ENCODE data around the gene SH3BP5L.

SH3BP5L gene

DNA sequence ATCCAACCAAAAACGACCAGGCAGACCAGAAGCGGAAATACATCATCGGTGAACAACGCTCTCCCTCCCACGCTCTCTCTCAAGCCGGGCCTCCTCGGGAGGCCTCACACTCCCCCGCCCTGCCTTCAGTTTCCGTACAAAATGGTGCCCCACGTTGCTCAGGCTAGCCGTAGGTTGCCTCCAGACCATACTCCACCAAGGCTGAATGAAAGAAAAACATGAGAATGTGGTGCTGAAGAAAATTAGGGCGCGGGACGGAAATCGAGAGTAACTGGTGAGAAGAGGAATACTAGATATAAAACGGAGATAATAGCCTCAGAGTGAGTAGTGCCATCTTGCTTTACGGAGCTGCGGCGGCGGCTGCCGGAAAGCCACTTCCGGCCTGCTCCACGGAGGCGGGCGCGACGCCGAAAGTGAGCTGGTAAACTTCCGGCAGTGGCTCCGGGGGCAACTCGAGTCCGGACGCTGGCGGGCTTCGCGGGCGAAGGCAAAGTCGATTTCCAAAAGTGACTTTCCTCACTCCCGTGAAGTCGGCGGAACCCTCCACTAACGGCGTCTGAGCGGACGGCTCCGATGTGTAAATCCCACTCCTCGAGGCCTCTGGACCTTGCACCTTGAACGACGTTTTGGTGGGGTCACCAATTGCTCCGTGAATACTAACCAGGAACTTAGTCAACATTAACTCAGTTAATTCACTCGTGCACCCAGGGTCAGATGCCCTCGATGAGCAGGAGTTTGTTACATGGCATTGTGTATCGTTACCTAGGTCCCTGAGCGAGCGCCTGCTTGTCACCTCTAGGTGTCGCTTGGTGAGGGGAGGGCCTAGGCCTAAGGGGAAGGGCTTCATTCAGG, at the start of gene SH3BP5L:
TSS of gene SH3BP5L (minus strand) at position 7 of the 852 bp plus-strand sequence. CDS start 980 bp downstream, outside the sequence.
- DNase-seq (ENCODE audit: low read depth in 2 of 3, low spot score in 2 of 3) = peak; percentile 74 to 78 (median 77)

- DNase-seq (ENCODE audit: low read depth in 2 of 3, low spot score in 2 of 3) = peak; percentile 68 to 91 (median 77)
Observed at GRCh38 chr1:248873993-248874533, 48.3 kb upstream of the SH3BP5L start.

- DNase-seq (ENCODE audit: low read depth in 2 of 3, low spot score in 2 of 3) = peak; percentile 93 to 100 (median 100)
Observed at GRCh38 chr1:248873409-248873992, 47.8 kb upstream of the SH3BP5L start.

DNA sequence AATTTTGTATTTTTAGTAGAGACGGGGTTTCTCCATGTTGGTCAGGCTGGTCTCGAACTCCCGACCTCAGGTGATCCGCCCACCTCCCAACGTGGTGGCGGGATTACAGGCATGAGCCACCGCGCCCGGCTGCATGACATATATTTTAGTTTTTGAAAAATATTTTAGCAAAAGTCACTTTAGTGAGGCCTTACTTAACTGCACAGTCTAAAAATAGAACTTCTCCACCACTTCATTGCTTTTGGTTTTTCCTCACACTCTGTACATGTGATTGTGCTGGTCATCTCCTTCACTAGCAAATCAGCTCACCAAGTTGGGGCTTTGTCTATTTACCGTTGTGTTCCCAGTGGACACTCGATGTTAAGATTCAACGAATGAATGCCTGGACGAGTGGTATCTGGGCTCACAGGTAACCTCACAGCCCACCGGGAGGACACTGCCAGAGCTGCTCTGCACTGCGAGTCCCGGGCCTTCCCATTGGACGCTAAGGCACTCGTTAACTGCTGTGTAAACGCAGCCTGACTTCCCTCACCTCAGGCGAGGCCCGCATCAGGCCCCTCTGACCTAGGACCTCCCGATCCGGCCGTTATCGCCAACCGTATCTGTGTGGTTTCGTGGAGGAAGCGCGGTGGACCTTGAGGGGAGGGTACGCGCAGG, 47.2 kb upstream of the SH3BP5L start:
- DNase-seq (ENCODE audit: low read depth in 2 of 3, low spot score in 2 of 3) = peak in 2 of 3 experiments; percentile 38 to 41

- DNase-seq (ENCODE audit: low read depth in 2 of 3, low spot score in 2 of 3) = no peak
Observed at GRCh38 chr1:248871837-248872401, 46.2 kb upstream of the SH3BP5L start.

DNA sequence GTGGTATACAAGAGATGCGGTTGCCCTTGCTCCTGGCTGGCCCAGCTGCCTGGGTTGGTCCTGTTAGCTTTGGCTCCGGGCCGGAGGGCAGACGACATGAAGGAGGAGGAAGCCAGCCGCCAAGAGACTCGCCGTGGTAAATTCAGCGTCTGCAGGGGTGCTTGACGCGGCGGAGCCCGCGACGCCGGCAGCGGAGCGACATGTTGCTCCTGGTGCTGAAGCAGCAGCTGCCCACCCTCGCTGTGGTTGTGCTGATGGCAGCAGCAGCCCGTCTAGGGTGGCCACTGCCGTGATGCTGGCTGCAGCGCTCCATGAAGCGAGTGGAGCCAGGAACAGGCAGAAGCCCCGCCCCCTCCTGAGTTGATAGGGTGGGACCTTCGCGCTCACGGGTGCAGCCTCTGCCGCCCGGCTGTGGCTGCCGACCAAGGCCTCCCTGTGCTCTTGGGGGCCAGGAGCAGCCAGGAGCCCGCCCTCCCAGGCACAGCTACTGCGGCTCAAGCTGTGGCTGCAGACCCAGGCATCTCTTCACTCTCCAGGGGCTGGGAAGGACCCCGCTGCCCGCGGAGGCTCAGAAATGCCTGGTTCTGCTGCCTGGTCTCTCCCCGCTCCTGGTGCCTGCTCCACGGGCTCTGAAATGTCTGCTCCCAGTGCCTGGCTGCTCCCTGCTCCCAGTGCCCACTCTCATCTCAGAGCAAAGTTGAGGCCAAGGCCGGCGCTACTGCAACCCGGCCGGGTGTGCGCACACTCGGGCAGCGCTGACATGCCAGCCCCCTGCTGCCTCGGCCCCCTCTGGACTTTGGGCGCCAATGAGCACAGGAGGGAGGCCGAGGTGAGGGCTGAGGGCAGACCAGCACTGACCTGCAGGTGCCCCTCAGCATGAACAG, 37.5 kb upstream of the SH3BP5L start:
- peak; percentile 62 to 73 (median 63) for DNase-seq (ENCODE audit: low read depth in 2 of 3, low spot score in 2 of 3)

DNA sequence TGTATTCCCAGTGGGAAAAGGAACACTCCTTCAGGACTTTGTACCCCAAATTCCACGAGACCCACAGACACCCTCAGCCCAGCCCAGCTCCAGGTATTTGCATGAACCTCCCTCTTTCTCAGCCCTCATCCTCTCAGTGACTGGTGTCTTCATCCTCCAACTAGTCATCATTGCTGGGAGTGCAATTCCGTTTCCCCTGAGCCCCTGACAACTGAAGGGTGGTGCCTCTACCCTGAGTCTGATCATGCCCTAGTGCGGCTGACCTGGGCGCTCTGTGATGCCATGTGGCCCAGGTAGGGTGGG, 36.9 kb upstream of the SH3BP5L start:
- DNase-seq (ENCODE audit: low read depth in 2 of 3, low spot score in 2 of 3) = no peak

- DNase-seq (ENCODE audit: low read depth in 2 of 3, low spot score in 2 of 3) = no peak
Observed at GRCh38 chr1:248861616-248862015, 35.9 kb upstream of the SH3BP5L start.

DNA sequence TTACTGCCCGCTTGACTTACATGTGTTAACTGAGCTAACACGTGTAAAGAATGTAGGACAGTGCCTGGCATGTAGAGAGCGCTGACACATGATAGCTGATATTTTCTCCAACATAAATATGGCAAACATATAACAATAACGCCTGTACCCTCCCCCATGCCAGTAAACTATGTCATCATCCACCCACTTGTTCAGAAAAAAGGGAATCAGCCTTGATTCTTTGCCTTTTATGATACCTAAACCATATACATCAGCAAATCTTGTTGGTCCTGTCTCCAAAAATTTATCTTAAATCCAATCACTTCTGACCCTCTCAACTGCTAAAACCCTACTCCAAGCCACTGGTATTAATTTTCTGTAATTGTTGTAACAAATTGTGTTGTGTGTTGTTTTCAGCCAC, 34.3 kb upstream of the SH3BP5L start:
- DNase-seq (ENCODE audit: low read depth in 2 of 3, low spot score in 2 of 3) = no peak

GRCh38 chr1:248858891-248859889, 33.5 kb upstream of the SH3BP5L start, which contains the start of gene ZNF692:
TSS of gene ZNF692 (minus strand) at chr1:248859085. CDS start at chr1:248858309, 776 bp downstream.
- peak; percentile 81 to 91 (median 85) for DNase-seq (ENCODE audit: low read depth in 2 of 3, low spot score in 2 of 3)

- peak in 2 of 3 experiments; percentile 23 to 31 for DNase-seq (ENCODE audit: low read depth in 2 of 3, low spot score in 2 of 3)
Observed at GRCh38 chr1:248858096-248858890, 32.6 kb upstream of the SH3BP5L start.

DNA sequence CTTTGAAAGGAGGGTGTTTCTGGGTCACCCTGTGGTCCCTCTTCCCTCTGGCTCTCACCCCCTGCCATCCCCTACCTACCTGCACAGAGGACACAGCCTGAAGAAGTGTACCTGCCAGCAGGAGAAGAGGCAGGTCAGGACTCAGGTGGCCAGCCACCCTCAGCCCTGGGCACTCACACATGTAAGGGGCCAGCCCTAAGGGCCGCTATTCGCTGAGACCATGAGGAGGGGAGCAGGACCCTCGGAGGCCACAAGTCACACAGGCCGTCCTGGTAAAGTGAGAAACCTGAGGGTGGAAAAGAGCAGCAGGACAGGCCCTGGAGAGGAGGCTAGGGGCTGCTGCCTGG, 32.0 kb upstream of the SH3BP5L start:
- DNase-seq (ENCODE audit: low read depth in 2 of 3, low spot score in 2 of 3) = peak in 1 of 3 experiments; percentile 23

- DNase-seq (ENCODE audit: low read depth in 2 of 3, low spot score in 2 of 3) = no peak
Observed at GRCh38 chr1:248857201-248857600, 31.5 kb upstream of the SH3BP5L start.

DNA sequence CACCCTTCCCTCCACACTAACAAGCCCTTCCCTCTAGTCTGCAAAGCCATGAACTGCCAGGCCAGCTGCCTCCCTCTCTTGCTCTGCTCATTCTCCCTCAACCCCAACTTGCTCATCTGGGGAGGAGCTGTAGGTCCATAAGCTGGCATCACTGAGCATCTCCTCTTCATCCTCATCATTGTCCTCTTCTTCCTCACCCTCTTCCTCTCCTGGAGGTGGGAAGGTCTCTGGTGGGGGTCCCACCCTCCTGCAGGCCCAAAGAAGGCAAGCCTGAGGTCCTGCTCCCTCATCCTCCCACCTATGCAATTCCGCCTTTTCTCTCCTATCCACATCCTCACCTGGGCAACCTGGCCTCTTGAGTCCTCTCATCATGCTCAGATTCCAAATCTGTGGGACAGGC, 30.5 kb upstream of the SH3BP5L start:
- DNase-seq (ENCODE audit: low read depth in 2 of 3, low spot score in 2 of 3) = no peak

- DNase-seq (ENCODE audit: low read depth in 2 of 3, low spot score in 2 of 3) = no peak
Observed at GRCh38 chr1:248855580-248855979, 29.9 kb upstream of the SH3BP5L start.

GRCh38 chr1:248853663-248854375, 28.1 kb upstream of the SH3BP5L start:
- DNase-seq (ENCODE audit: low read depth in 2 of 3, low spot score in 2 of 3) = no peak

DNA sequence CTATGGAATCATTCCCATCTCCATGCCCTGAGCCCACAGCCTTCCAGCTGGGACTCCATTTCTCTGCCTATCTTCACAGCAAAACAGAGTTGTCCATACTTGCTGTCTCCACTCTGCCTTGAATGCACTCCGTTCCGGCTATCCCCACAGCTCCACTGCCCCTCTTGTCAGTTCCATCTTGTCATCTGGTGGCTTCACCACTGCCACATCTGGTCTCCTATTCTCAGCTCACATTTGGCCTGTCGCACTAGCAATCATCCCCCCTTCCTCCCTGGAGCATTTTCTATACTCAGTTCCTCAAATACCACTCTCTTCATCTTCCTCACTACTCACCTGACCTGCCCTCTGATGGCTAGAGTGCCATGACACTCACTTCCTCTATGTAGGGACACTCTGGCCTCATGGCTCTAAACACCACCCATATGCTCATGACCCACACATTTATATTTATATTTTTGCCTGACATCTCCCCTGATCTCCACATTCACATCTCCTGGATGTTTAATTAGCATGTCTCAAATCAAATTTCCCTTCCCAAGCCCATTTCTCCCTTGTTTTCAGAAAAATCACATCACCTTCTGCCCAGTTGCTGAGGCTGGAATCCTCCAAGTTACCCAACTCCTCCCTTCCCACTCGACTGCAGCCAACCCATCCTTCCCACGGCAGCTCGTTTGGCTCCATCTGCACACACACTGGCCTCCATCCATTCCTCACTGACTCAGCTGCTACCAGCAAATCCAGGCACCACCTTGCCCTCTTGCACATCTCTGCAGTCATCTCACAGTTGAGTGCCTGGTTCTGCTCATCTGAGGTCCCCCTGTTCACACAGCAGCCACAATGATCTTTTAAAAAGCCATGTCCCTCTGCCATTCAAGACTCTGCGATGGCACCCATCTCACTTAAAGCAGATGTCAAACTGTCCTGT, 27.0 kb upstream of the SH3BP5L start:
- DNase-seq (ENCODE audit: low read depth in 2 of 3, low spot score in 2 of 3) = no peak

All from activated CD8-positive, alpha-beta memory T cell treated with anti-CD3 and anti-CD28 coated beads for 48 hours (primary cell).